Activated CD4-positive, alpha-beta T cell treated with anti-CD3 and anti-CD28 coated beads for 36 hours (primary cell): ENCODE results near the gene CCR6. TPM values are rescaled to one million over a fixed set of nuclear protein-coding genes. Genes with fewer than 3 reads are reported as not detected.

ENCODE experiments used
- ATAC-seq: fragments of 200-7000 bp; cut with Tn5 transposase; one replicate; pipeline ENCODE4 v1.10.0; 2021; ENCODE audit warnings: mild to moderate bottlenecking, moderate library complexity
- CTCF ChIA-PET: fragments of 350-600 bp; sonication (Branson Sonifier 250); formaldehyde crosslinking; loops from one replicate; lab custom pipeline; 2021; ENCODE audit warnings: antibody characterized with exemption; lab: Charles Lee
- POLR2A ChIA-PET: fragments of 350-600 bp; sonication (Branson Sonifier 250); formaldehyde crosslinking; loops from one replicate; lab custom pipeline; 2021; ENCODE audit warnings: antibody characterized with exemption, inconsistent platforms; lab: Charles Lee
- DNase-seq: peaks from one replicate; pipeline ENCODE4 v3.0.0-alpha.2; 2020
- H3K27ac Mint-ChIP-seq: one replicate; pipeline ENCODE4 v1.8.0; 2021; ENCODE audit warnings: mixed read lengths
- H3K27me3 Mint-ChIP-seq: one replicate; pipeline ENCODE4 v1.8.0; 2021; ENCODE audit warnings: mixed read lengths
- H3K36me3 Mint-ChIP-seq: one replicate; pipeline ENCODE4 v1.8.0; 2021; ENCODE audit warnings: low read depth, mixed read lengths
- H3K4me1 Mint-ChIP-seq: one replicate; pipeline ENCODE4 v1.8.0; 2021; ENCODE audit warnings: mixed read lengths
- H3K4me3 Mint-ChIP-seq: one replicate; pipeline ENCODE4 v1.8.0; 2021; ENCODE audit warnings: mild to moderate bottlenecking, moderate library complexity, mixed read lengths
- H3K9me3 Mint-ChIP-seq: one replicate; pipeline ENCODE4 v1.8.0; 2021; ENCODE audit warnings: low read depth, mixed read lengths
- intact Hi-C, 2 experiments: fragments of 100-400 bp; cut with DNase I in 1 of 2; cut with micrococcal nuclease in 1 of 2; formaldehyde crosslinking; loops; one replicate each; pipeline versions ENCODE4 v1.14.2 to v1.15.1; 2022 to 2024; cut with DNase I, micrococcal nuclease
- total RNA-seq, 2 experiments: library from RNA; stranded (reverse); gene quantifications; one replicate each; pipeline ENCODE4 v1.2.3, GENCODE V29; 2021

The CCR6 gene
- total RNA-seq, 2 experiments from 2014 or later: 3.4 to 4.0 TPM

DNA sequence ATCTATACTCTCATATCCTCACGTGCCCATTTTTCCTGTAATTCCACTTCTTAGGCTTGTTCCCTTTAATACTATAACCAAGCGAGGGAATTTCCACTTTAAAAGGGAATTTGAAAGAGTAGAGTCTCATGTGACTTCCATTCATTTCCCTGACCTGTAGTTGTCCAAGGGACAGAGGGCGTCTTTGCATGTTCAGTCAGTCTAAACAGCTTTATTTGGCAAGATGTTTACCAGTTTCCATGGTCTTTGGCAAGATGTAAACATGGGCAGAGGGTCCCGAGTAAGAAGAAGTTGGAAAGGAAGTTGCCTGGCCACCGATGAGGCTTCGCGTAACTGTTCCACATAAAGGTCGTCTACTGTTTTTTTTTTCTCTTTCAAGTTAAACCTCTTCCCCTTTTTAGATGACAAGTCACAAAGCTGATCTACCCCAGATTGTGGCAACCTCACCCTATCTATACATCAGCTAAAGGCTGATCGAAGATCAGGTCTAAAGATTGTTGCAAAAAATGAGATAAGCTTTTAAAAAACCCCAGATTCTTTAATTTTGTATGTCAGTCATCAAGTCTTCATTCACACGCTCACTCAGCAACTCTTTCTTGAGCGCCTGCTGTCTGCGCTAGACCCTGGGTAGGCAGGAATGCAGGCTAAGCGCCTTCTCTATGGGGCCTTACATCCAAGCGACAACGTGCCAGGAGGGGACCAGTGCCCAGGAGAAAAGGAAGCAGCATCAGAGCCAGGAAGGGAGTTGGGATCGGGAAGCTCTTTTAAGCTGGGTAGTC lies 31.7 kb upstream of the CCR6 start:
- Mint-ChIP-seq H3K36me3 (peaks cover 6% of the 10 kb centered on the region), H3K27ac (peak overlapping the region; percentile 43), H3K4me3 (peak overlapping the region; percentile 6), H3K4me1 (peaks cover 56% of the 10 kb centered on the region), H3K27me3 (no peaks in the 10 kb centered on the region), H3K9me3 (peaks cover 10% of the 10 kb centered on the region)
- ATAC-seq (no peak), DNase-seq (no peak)
- ChIA-PET CTCF (interaction anchor here (0.5 to 0.9 kb wide), 2 partner anchors 91 to 229 kb away, joined by 3 read pairs; no protein-coding TSS in a partner anchor), POLR2A (no interaction called here)
- intact Hi-C loops: no loop called here

DNA sequence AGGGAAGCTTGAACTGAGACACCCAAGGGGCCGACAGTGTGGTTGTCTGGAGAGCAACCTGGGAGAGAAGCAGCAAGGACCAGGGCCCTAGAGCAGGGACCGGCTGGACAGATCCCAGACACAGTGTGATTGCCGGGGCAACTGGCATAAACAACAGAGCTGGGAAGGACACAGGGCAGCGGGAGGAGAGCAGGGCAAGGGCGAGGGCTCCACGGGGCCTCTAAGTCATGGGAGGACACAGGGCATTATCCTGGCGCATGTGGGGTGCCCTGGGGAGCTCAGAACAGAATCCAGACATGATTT lies 31.1 kb upstream of the CCR6 start:
- POLR2A ChIA-PET: no interaction called here
- Mint-ChIP-seq H3K27me3 (no peaks in the 10 kb centered on the region), H3K27ac (no peak overlapping the region), H3K4me1 (peaks cover 56% of the 10 kb centered on the region), H3K36me3 (peaks cover 5% of the 10 kb centered on the region), H3K9me3 (peaks cover 9% of the 10 kb centered on the region), H3K4me3 (peak overlapping the region; percentile 6)
- DNase-seq (no peak), ATAC-seq (no peak)
- intact Hi-C loops: no loop called here
- CTCF ChIA-PET: interaction anchor here (0.9 kb wide), 1 partner anchor 92 kb away, joined by 3 read pairs; no protein-coding TSS in a partner anchor

DNA sequence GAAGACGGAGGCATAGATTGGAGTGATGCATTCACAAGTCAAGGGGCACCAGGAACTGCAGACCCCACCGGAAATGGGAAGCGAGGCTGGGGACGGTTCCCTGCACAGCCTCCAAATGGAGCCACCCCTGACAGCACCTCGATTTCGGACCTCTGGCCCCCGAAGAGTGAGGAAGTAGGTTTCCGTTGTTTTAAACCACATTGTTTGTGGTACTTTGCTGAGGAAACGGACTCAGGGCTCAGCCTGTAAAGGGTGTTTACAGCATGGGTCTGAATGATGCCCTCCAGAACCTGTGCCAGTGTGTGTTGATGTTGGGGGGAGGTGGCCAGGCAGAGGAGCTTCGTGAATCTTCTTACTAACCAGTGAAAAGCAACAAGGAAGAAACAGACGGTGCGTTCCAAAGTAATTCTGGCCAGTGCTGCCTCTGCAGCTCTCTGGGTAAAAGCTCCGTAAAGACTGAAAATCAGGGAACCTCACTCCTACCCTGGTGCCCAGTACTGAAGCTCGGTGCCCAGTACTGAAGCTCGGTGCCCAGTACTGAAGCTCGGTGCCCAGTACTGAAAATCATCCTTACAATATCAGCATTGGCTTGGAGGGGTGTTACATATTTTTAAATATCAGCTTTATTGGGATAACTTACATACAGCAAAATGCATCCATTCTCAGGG lies 30.1 kb upstream of the CCR6 start:
- Mint-ChIP-seq H3K27ac (no peak overlapping the region), H3K27me3 (no peaks in the 10 kb centered on the region), H3K36me3 (no peaks in the 10 kb centered on the region), H3K9me3 (peaks cover 4% of the 10 kb centered on the region), H3K4me1 (peaks cover 56% of the 10 kb centered on the region), H3K4me3 (no peak overlapping the region)
- ChIA-PET POLR2A (no interaction called here), CTCF (interaction anchor here (0.6 to 1.3 kb wide), 3 partner anchors 42 to 45 kb away, joined by 3 to 4 read pairs (median 4); no protein-coding TSS in a partner anchor)
- DNase-seq: no peak
- no peak for ATAC-seq
- intact Hi-C loops: no loop called here

DNA sequence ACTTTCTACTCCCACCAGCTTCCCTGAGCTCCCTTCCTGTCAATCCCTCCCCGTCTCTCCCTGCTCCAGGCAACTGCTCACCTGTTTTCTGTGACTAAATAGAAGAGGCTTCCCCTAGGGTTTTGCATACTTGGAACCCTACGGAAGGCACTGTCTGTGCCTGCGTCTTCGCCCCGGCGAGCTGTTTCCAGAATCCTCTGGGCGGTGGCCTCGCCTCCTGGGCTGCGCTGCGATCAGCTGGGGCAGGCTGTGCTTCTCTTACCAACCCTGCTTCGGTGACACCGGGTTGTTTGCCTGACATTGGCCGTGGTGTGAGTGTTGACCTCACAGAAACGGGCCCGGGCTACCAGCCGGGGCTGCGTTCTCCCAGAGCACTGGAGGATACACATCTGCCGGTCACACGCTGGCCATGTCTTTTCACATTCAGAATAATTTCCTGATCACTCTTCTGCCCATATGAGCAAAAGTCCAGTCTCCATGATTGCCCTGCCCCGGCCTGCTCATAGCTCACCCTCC lies 29.4 kb upstream of the CCR6 start:
- Mint-ChIP-seq H3K9me3 (no peaks in the 10 kb centered on the region), H3K4me1 (peaks cover 62% of the 10 kb centered on the region), H3K27me3 (no peaks in the 10 kb centered on the region), H3K4me3 (peak overlapping the region; percentile 29), H3K27ac (no peak overlapping the region), H3K36me3 (no peaks in the 10 kb centered on the region)
- CTCF ChIA-PET: interaction anchor here (0.6 to 1.3 kb wide), 7 partner anchors 33 to 276 kb away, joined by 3 to 5 read pairs (median 4); no protein-coding TSS in a partner anchor
- DNase-seq (no peak), ATAC-seq (no peak)
- intact Hi-C loops: no loop called here
- POLR2A ChIA-PET: interaction anchor here (2.2 kb wide), 1 partner anchor 45 kb away, joined by 10 read pairs; no protein-coding TSS in a partner anchor

DNA sequence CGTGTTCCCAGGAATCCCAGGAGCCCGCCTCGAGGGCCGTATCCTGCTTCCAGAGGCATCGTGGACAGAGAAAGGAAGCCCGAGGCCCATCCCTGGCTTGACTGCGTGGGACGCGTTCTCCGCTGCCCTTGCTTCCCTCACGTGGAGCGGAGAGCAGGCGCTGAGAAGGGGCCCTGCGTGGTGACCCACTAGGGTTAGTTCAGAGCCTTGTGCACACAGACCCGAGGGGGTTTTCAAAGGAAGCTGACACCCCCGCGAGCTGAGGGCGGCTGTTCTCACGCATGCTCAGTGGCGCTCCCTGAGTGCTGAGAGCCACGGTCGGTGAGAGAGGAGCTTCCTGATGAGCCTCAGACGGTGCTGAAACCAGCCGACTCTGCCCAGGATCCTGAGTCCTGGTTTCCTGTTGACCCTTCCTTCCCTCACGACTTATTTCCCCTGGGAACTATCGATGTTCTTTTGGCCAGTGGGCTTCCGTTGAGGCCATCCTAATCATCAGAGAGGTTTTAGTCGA lies 28.9 kb upstream of the CCR6 start:
- ATAC-seq (peak; percentile 73), DNase-seq (peak; percentile 75)
- ChIA-PET CTCF (interaction anchor here (0.6 to 1.4 kb wide), 9 partner anchors 15 to 276 kb away, joined by 3 to 5 read pairs (median 4); no protein-coding TSS in a partner anchor), POLR2A (interaction anchor here (0.5 to 2.2 kb wide), 3 partner anchors 21 to 235 kb away, joined by 3 to 10 read pairs (median 3); no protein-coding TSS in a partner anchor)
- Mint-ChIP-seq H3K27ac (peak overlapping the region; percentile 49), H3K4me1 (peaks cover 67% of the 10 kb centered on the region), H3K36me3 (no peaks in the 10 kb centered on the region), H3K27me3 (no peaks in the 10 kb centered on the region), H3K4me3 (peak overlapping the region; percentile 29), H3K9me3 (no peaks in the 10 kb centered on the region)
- intact Hi-C loops: loop anchor here in 1 of 2 experiments (2.0 kb wide), 1 partner anchor 15 kb away; no protein-coding TSS in a partner anchor

DNA sequence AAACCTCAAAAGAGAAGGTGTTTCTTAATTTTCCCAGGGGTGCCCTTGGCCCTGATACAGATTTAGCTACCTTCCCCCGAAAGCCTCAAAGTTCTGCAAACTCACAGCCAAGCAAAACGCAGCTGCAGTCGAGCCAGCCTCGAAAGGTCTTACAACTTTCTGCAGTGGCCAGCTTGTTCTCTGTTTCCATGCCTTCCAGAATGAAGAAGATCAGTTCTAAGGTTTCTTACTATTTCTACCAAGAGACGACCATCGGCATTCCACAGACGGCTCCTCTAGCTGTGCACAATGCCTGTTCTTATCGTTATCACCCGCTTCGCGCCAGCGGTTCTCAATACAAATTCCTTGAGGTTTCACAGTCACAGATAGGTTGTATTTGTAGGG lies 28.5 kb upstream of the CCR6 start:
- POLR2A ChIA-PET: interaction anchor here (0.5 to 2.2 kb wide), 3 partner anchors 21 to 235 kb away, joined by 3 to 10 read pairs (median 3); no protein-coding TSS in a partner anchor
- Mint-ChIP-seq H3K4me3 (peak overlapping the region; percentile 29), H3K27me3 (no peaks in the 10 kb centered on the region), H3K9me3 (no peaks in the 10 kb centered on the region), H3K36me3 (no peaks in the 10 kb centered on the region), H3K27ac (peak overlapping the region; percentile 49), H3K4me1 (peaks cover 72% of the 10 kb centered on the region)
- no peak for DNase-seq
- intact Hi-C loops: loop anchor here in 1 of 2 experiments (2.0 kb wide), 1 partner anchor 16 kb away; no protein-coding TSS in a partner anchor
- ATAC-seq: no peak
- CTCF ChIA-PET: interaction anchor here (0.8 to 1.4 kb wide), 5 partner anchors 15 to 257 kb away, joined by 3 to 5 read pairs (median 5); no protein-coding TSS in a partner anchor

DNA sequence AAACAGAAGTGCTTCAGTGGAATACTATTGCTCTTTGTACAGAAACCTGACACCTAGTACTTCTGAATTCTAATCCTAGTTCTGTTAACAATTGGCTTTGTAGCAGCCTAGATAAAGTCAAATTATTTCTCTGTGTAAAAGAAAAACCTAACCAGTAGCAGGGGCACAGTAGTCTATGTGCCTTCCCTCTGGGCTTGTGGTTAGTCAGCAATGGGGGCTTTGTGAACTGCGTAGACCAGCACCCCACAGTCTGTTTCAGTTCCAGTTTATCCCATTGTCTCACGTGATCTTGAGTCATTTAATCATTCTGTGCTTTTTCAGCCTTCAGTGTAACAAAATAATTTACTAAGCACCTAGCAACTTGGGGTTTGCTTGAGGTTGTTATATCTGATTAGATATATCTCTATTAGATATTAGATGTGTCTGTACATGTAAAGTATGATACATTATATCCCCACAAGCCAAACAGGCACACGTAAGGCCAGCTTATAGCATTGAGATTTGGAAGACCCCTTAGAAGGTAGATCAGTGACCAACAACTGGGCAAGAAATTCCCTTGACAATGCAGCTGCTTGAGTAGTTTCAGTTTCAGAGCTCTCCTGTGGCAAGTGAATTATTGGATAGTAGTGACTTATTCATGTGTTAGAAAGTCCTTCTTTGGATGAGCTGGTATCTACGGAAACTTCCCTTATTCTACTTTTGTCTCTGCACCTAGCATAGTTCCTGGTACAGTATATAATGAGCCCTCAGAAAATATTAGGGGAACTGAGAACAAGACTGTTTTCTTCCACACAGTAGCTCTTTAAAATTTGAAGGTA lies 27.9 kb upstream of the CCR6 start:
- Mint-ChIP-seq H3K9me3 (no peaks in the 10 kb centered on the region), H3K4me1 (peaks cover 77% of the 10 kb centered on the region), H3K36me3 (no peaks in the 10 kb centered on the region), H3K4me3 (no peak overlapping the region), H3K27ac (peak overlapping the region; percentile 49), H3K27me3 (no peaks in the 10 kb centered on the region)
- ATAC-seq (peak; percentile 57), DNase-seq (no peak)
- CTCF ChIA-PET: interaction anchor here (1.0 to 1.4 kb wide), 7 partner anchors 15 to 256 kb away, joined by 3 to 5 read pairs (median 3); no protein-coding TSS in a partner anchor
- intact Hi-C loops: loop anchor here in 1 of 2 experiments (2.0 kb wide), 1 partner anchor 16 kb away; no protein-coding TSS in a partner anchor
- POLR2A ChIA-PET: interaction anchor here (0.7 to 2.2 kb wide), 3 partner anchors 13 to 52 kb away, joined by 3 to 10 read pairs (median 3); no protein-coding TSS in a partner anchor

DNA sequence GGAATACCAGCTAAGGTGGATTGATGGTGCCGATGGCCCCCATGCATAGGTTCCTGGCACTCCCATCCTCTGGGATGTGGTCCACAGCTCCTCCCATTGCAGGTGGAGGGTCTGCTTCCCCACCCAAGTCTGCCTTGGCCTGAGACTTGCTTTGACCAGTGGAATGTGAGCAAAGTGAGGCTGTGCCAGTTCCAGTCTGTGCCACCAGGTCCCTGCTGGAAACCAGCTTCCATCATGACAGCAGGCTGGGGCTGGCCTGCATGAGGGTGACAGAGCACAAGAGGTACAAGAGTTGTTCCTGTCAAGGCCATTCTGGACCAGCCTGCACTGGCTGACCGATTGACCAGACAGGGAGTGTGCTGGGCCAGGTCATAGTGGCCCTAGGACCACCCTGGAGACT lies 27.0 kb upstream of the CCR6 start:
- H3K9me3 Mint-ChIP-seq: no peaks in the 10 kb centered on the region
- no peak for ATAC-seq
- peaks cover 71% of the 10 kb centered on the region for H3K4me1 Mint-ChIP-seq
- ChIA-PET CTCF (interaction anchor here (1.0 kb wide), 3 partner anchors 15 to 98 kb away, joined by 3 read pairs; no protein-coding TSS in a partner anchor), POLR2A (interaction anchor here (0.7 to 0.9 kb wide), 2 partner anchors 12 to 53 kb away, joined by 3 read pairs; no protein-coding TSS in a partner anchor)
- H3K4me3 Mint-ChIP-seq: no peak overlapping the region
- no peaks in the 10 kb centered on the region for H3K27me3 Mint-ChIP-seq
- DNase-seq: no peak
- H3K36me3 Mint-ChIP-seq: no peaks in the 10 kb centered on the region
- intact Hi-C loops: loop anchor here in 1 of 2 experiments (2.0 kb wide), 1 partner anchor 17 kb away; no protein-coding TSS in a partner anchor
- no peak overlapping the region for H3K27ac Mint-ChIP-seq

DNA sequence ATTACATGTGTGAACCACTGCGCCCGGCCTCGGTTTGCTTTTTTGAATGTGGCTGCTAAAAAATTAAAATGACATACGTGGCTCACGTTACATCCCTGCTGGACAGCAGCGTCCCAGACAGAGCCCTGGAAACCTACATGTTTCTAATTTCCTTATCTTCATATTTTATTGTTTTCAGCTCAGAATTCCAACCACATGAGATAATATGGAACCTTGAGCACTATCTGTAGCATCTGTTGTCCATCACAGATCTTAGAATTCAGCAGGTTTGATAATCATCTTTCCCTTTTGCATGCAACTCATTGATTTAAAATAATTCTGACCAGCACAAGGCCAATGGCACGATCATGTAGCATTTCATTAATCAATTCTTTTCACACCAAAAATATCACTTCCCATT lies 25.9 kb upstream of the CCR6 start:
- no peak for ATAC-seq
- no peaks in the 10 kb centered on the region for H3K36me3 Mint-ChIP-seq
- no peak overlapping the region for H3K4me3 Mint-ChIP-seq
- intact Hi-C loops: no loop called here
- no peaks in the 10 kb centered on the region for H3K9me3 Mint-ChIP-seq
- no peak overlapping the region for H3K27ac Mint-ChIP-seq
- ChIA-PET POLR2A (no interaction called here), CTCF (no interaction called here)
- no peaks in the 10 kb centered on the region for H3K27me3 Mint-ChIP-seq
- DNase-seq: no peak
- H3K4me1 Mint-ChIP-seq: peaks cover 60% of the 10 kb centered on the region

DNA sequence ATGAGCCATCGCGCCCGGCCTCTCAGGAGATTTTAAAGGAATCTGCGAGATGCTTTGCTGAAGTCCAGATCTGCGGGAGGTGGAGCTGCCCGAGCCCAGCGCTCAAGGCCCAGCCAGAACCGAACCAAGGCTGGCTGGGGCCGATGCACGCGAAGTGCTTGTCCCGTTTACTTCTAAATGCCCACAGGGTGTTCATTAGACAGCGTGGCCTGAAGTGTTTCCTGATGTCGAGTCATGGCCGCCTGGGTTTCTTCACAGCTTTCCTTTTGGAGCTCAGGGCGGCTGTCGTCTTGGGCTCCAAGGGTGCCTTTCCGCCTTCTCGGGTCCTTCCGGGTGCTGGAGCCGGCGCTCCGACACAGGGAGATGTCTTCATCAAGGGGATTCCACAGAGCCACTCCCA lies 25.1 kb upstream of the CCR6 start:
- Mint-ChIP-seq H3K4me3 (no peak overlapping the region), H3K27ac (no peak overlapping the region), H3K27me3 (no peaks in the 10 kb centered on the region), H3K9me3 (no peaks in the 10 kb centered on the region), H3K4me1 (peaks cover 55% of the 10 kb centered on the region), H3K36me3 (no peaks in the 10 kb centered on the region)
- ATAC-seq (no peak), DNase-seq (no peak)
- ChIA-PET POLR2A (no interaction called here), CTCF (interaction anchor here (1.1 kb wide), 1 partner anchor 23 kb away, joined by 3 read pairs; no protein-coding TSS in a partner anchor)
- intact Hi-C loops: no loop called here
